K562 (cell line): ENCODE results near the gene PRMT3. TPM values are rescaled to one million over a fixed set of nuclear protein-coding genes. Genes with fewer than 3 reads are reported as not detected.
A peak's percentile ranks its signal among the peaks of the same experiment; 100 is the strongest.

Experiments
- ATAC-seq: fragments of 200-7000 bp; cut with Tn5 transposase; 3 replicates; pipeline ENCODE4 v1.9.1; 2020; ENCODE audit warnings: moderate library complexity
- BruUV-seq: library from RNA; stranded (reverse); fragments of 400-500 nt; replicated peaks from 2 replicates; lab custom pipeline; 2021; lab: Mats Ljungman, UMichigan
- CTCF ChIA-PET: fragments of 300-600 bp; formaldehyde crosslinking; extraction: SDS; loops from one replicate; lab custom pipeline; 2021; ENCODE audit warnings: low intra/inter-chr PET ratio; lab: Yijun Ruan, JAX
- POLR2A ChIA-PET: fragments of 300-600, 350-650 bp; sonication (Branson Sonifier 250); formaldehyde crosslinking; extraction: SDS; loops from one replicate; lab custom pipeline; 2021; ENCODE audit warnings: antibody characterized with exemption, inconsistent platforms; lab: Yijun Ruan, JAX
- DNase-seq, 4 experiments: peaks; one replicate each; pipeline versions ENCODE4 v3.0.0 to v3.0.0-alpha.2; 2011 to 2018; ENCODE audit warnings: low spot score in 3 of 4, mixed read lengths in 3 of 4; ENCODE audit errors: extremely low read depth in 1 of 4
- FAIRE-seq: peaks from 2 replicates; lab custom pipeline; 2011; peaks lifted over from hg19 to GRCh38; lab: Jason Lieb, UNC
- H2AFZ ChIP-seq: 2 replicates; pipeline ENCODE4 v1.6.0; 2011; ENCODE audit warnings: low read depth, low read length, control low read depth, inconsistent platforms
- H3K27ac ChIP-seq: fragments of 200-600 bp; 3 replicates; pipeline ENCODE4 v1.8.0; 2011; ENCODE audit warnings: low read depth, mild to moderate bottlenecking, control low read depth, inconsistent platforms, low read length, moderate library complexity, mixed read lengths; ENCODE audit errors: extremely low read depth
- H3K27me3 ChIP-seq, 2 experiments: fragments of 300-600 bp in 1 of 2; 2 replicates in 1 of 2; 3 replicates in 1 of 2; pipeline versions ENCODE4 v1.6.0 to v1.8.0; 2011; ENCODE audit warnings: inconsistent platforms in 2 of 2, low read length in 2 of 2, mild to moderate bottlenecking in 1 of 2, mixed read lengths in 1 of 2, moderate library complexity in 1 of 2; ENCODE audit not compliant: control insufficient read depth in 2 of 2, insufficient read depth in 2 of 2
- H3K36me3 ChIP-seq: fragments of 300-600 bp; 3 replicates; pipeline ENCODE4 v1.8.0; 2011; ENCODE audit warnings: mild to moderate bottlenecking, low read length, inconsistent platforms; ENCODE audit not compliant: control insufficient read depth, insufficient read depth
- H3K4me1 ChIP-seq, 2 experiments: fragments of 200-600 bp in 1 of 2; replicated peaks in 1 of 2; 2 replicates in 1 of 2; 3 replicates in 1 of 2; pipeline versions ENCODE4 v1.5.1 to v1.8.0; 2011; ENCODE audit warnings: inconsistent platforms in 2 of 2, low read length in 2 of 2, mild to moderate bottlenecking in 1 of 2, mixed read lengths in 1 of 2, moderate library complexity in 1 of 2; ENCODE audit not compliant: control insufficient read depth in 2 of 2, insufficient read depth in 2 of 2
- H3K4me2 ChIP-seq: 2 replicates; pipeline ENCODE4 v1.6.1; 2011; ENCODE audit warnings: low read length, control low read depth, inconsistent platforms, mixed read lengths; ENCODE audit not compliant: insufficient read depth
- H3K4me3 ChIP-seq: fragments of 200-600 bp; sonication (generic), shearing (Covaris generic); 2 replicates; pipeline ENCODE4 v1.5.1; 2016; ENCODE audit warnings: control low read depth, inconsistent platforms
- H3K79me2 ChIP-seq: fragments of 200-600 bp; 3 replicates; pipeline ENCODE4 v1.8.0; 2011; ENCODE audit warnings: low read length, inconsistent platforms; ENCODE audit not compliant: control insufficient read depth, insufficient read depth
- H3K9ac ChIP-seq, 2 experiments: 2 replicates each; pipeline versions ENCODE4 v1.6.0 to v1.6.1; 2011; ENCODE audit warnings: low read depth in 2 of 2, low read length in 2 of 2, control low read depth in 1 of 2, inconsistent platforms in 1 of 2, mild to moderate bottlenecking in 1 of 2, mixed read lengths in 1 of 2; ENCODE audit not compliant: insufficient read depth in 1 of 2
- H3K9me1 ChIP-seq: one replicate; pipeline ENCODE4 v1.6.0; 2011; ENCODE audit warnings: inconsistent platforms, mild to moderate bottlenecking, low read length, moderate library complexity; ENCODE audit not compliant: control insufficient read depth, insufficient read depth
- H3K9me3 ChIP-seq: replicated peaks from 2 replicates; pipeline ENCODE4 v1.5.1; 2011; ENCODE audit warnings: low read depth, low read length, inconsistent platforms; ENCODE audit not compliant: control insufficient read depth, insufficient read depth
- H4K20me1 ChIP-seq: replicated peaks from 2 replicates; pipeline ENCODE4 v1.6.1; 2011; ENCODE audit warnings: low read length, inconsistent platforms, mixed read lengths; ENCODE audit not compliant: control insufficient read depth, insufficient read depth
- C11orf30 ChIP-seq: fragments of 450-650 bp; IDR thresholded peaks from 2 replicates; pipeline ENCODE4 v1.6.1; 2016; ENCODE audit warnings: low read depth, mild to moderate bottlenecking
- EP300 ChIP-seq: IDR thresholded peaks from 2 replicates; pipeline ENCODE4 v1.6.1; 2012; ENCODE audit warnings: low read length, improper control_type of control experiment
- MAFK ChIP-seq: IDR thresholded peaks from 2 replicates; pipeline ENCODE4 v1.6.1; 2011; ENCODE audit warnings: low read length, improper control_type of control experiment
- NELFE ChIP-seq: IDR thresholded peaks from 2 replicates; pipeline ENCODE4 v1.6.1; 2011; ENCODE audit warnings: mild to moderate bottlenecking; ENCODE audit not compliant: insufficient read depth, insufficient read length
- NFIC ChIP-seq: fragments of 450-650 bp; IDR thresholded peaks from 2 replicates; pipeline ENCODE4 v1.6.1; 2017; ENCODE audit warnings: mild to moderate bottlenecking, inconsistent platforms
- ZFP1 ChIP-seq: fragments of 450-650 bp; formaldehyde crosslinking; IDR thresholded peaks from 2 replicates; pipeline ENCODE4 v1.4.0; 2020; ENCODE audit warnings: mild to moderate bottlenecking, mixed read lengths
- ZNF316 ChIP-seq: fragments of 450-650 bp; IDR thresholded peaks from 2 replicates; pipeline ENCODE4 v1.6.1; 2016
- ZNF75A ChIP-seq: fragments of 450-650 bp; formaldehyde crosslinking; IDR thresholded peaks from 2 replicates; pipeline ENCODE4 v1.4.0; 2020; ENCODE audit warnings: mild to moderate bottlenecking
- in situ Hi-C: fragments of 300-500 bp; cut with MboI; formaldehyde crosslinking; loops from 4 replicates; pipeline ENCODE4 v1.15.0; 2018; ENCODE audit warnings: inconsistent platforms, mixed read lengths
- intact Hi-C: fragments of 100-400 bp; cut with micrococcal nuclease; formaldehyde crosslinking; loops from 2 replicates; pipeline ENCODE4 v1.14.2; 2022
- polyA plus RNA-seq, 8 experiments: library from polyadenylated mRNA; depleted of rRNA in 4 of 8; stranded (reverse) in 5 of 8; unstranded in 3 of 8; fragments of >200 nt; fragmentation: Nextera tagmentation in 2 of 8; fragmentation: Illumina TruSeq in 1 of 8; extraction: Ambion mirVana in 2 of 8; extraction: Trizol in 1 of 8; gene quantifications; 2 replicates each; pipeline versions ENCODE4 v1.2.1 to v1.2.3, GENCODE V29; 2011 to 2014; ENCODE audit warnings: inconsistent platforms in 1 of 8, missing spikeins in 1 of 8
- total RNA-seq, 7 experiments: library from RNA; depleted of rRNA in 6 of 7; stranded (reverse); fragments of >200 nt in 6 of 7; fragmentation: Illumina TruSeq in 2 of 7; extraction: Trizol in 2 of 7; gene quantifications; 2 replicates each; pipeline versions ENCODE4 v1.2.1 to v1.2.3, GENCODE V29; 2011 to 2021; ENCODE audit warnings: low replicate concordance in 1 of 7
- TF ChIP-seq, protein P1 (sequence below): fragments of 450-650 bp; IDR thresholded peaks from 2 replicates; pipeline ENCODE4 v1.7.1; 2018; ENCODE audit warnings: mild to moderate bottlenecking, low read depth; ENCODE audit not compliant: partially characterized antibody
- TF ChIP-seq, protein P2 (sequence below), 2 experiments: fragments of 450-650 bp in 1 of 2; sonication (generic) in 1 of 2; formaldehyde crosslinking in 1 of 2; IDR thresholded peaks in 1 of 2; conservative IDR thresholded peaks in 1 of 2; 2 replicates each; pipeline versions ENCODE4 v1.6.1 to v1.8.1; 2016 to 2023; ENCODE audit warnings: mild to moderate bottlenecking in 2 of 2, moderate library complexity in 2 of 2, inconsistent platforms in 1 of 2, missing genetic modification reagents in 1 of 2
- TF ChIP-seq, protein P3 (sequence below): IDR thresholded peaks from 2 replicates; pipeline ENCODE4 v1.6.1; 2014; ENCODE audit warnings: antibody characterized with exemption

PRMT3 gene
- total and polyA plus RNA-seq, 9 of the 15 experiments (the other 6 are each of a cell fraction or from before 2014, with no cell fraction given) = 24.0 to 62.1 (median 44.7) TPM

DNA sequence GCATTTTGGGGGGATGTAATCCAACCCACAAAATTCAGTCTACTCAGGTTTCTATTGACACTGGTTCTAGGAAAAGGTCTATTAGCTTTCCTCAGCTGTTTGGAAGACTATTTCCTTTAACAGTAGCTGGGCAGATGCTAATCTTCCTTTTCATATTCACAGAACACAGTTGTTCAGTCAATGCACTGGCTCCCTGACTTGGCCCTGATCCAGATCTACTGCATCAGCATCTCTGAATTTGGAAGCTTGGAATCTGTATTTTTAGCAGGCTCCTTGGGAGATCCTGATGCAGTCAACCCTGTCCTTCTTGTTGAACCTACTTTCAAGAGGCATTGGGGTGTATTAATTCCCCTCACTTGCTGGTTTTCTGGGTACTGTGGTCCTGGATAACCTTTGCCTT, 17.7 kb upstream of the PRMT3 start:
- FAIRE-seq (no peak), DNase-seq (peak in 1 of 4 experiments; percentile 47), ATAC-seq (no peak)
- H3K79me2 ChIP-seq = peaks cover 24% of the 10 kb centered on the region
- no TSS peak for BruUV-seq
- no peaks in the 10 kb centered on the region for H3K9me3 ChIP-seq
- TF ChIP-seq, protein P1, sequence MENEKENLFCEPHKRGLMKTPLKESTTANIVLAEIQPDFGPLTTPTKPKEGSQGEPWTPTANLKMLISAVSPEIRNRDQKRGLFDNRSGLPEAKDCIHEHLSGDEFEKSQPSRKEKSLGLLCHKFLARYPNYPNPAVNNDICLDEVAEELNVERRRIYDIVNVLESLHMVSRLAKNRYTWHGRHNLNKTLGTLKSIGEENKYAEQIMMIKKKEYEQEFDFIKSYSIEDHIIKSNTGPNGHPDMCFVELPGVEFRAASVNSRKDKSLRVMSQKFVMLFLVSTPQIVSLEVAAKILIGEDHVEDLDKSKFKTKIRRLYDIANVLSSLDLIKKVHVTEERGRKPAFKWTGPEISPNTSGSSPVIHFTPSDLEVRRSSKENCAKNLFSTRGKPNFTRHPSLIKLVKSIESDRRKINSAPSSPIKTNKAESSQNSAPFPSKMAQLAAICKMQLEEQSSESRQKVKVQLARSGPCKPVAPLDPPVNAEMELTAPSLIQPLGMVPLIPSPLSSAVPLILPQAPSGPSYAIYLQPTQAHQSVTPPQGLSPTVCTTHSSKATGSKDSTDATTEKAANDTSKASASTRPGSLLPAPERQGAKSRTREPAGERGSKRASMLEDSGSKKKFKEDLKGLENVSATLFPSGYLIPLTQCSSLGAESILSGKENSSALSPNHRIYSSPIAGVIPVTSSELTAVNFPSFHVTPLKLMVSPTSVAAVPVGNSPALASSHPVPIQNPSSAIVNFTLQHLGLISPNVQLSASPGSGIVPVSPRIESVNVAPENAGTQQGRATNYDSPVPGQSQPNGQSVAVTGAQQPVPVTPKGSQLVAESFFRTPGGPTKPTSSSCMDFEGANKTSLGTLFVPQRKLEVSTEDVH = no peak
- no peak for TF ChIP-seq MAFK
- TF ChIP-seq, protein P2, sequence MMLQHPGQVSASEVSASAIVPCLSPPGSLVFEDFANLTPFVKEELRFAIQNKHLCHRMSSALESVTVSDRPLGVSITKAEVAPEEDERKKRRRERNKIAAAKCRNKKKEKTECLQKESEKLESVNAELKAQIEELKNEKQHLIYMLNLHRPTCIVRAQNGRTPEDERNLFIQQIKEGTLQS (IDR thresholded peaks at IDR 0.05) = no peak
- TF ChIP-seq, protein P2 (CRISPR knock-in tag; conservative IDR thresholded peaks at IDR 0.05) = no peak
- TF ChIP-seq NFIC = peak; percentile 89
- TF ChIP-seq C11orf30 = peak; percentile 16; the same call in 1 of the 2 replicates
- no peak for TF ChIP-seq NELFE
- no peak for TF ChIP-seq ZFP1
- no peak for TF ChIP-seq EP300
- TF ChIP-seq, protein P3, sequence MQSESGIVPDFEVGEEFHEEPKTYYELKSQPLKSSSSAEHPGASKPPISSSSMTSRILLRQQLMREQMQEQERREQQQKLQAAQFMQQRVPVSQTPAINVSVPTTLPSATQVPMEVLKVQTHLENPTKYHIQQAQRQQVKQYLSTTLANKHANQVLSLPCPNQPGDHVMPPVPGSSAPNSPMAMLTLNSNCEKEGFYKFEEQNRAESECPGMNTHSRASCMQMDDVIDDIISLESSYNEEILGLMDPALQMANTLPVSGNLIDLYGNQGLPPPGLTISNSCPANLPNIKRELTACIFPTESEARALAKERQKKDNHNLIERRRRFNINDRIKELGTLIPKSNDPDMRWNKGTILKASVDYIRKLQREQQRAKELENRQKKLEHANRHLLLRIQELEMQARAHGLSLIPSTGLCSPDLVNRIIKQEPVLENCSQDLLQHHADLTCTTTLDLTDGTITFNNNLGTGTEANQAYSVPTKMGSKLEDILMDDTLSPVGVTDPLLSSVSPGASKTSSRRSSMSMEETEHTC = no peak
- peak; percentile 2; the same call in 1 of the 2 replicates for TF ChIP-seq ZNF316
- no peak for TF ChIP-seq ZNF75A (CRISPR knock-in tag)
- no peak overlapping the region for H3K4me2 ChIP-seq
- intact Hi-C loops (no loop called here), in situ Hi-C loops (no loop called here)
- H2AFZ ChIP-seq = no peak overlapping the region
- peak overlapping the region; percentile 79; the same call in 1 of the 3 replicates for H3K27ac ChIP-seq
- no peaks in the 10 kb centered on the region for H3K9me1 ChIP-seq
- ChIA-PET CTCF (interaction anchor here (0.7 kb wide), 1 partner anchor 1196 kb away, joined by 3 read pairs; no protein-coding TSS in a partner anchor), POLR2A (no interaction called here)
- H3K4me3 ChIP-seq = no peak overlapping the region
- peaks cover 3 to 42% of the 10 kb centered on the region in 2 experiments; a peak in 4 of 5 replicates for H3K4me1 ChIP-seq
- no peaks in the 10 kb centered on the region for H3K27me3 ChIP-seq
- no peaks in the 10 kb centered on the region for H4K20me1 ChIP-seq
- H3K9ac ChIP-seq = no peak overlapping the region
- H3K36me3 ChIP-seq = peaks cover 29% of the 10 kb centered on the region
